ENCODE results near the gene NOX5. TPM values are rescaled to one million over a fixed set of nuclear protein-coding genes. Genes with fewer than 3 reads are reported as not detected.
"Not testable (repeated sequence)": the region's sequence is repeated elsewhere in the genome, so short reads cannot be mapped to it uniquely, and the experiment has no call there.

NOX5 gene
- total RNA-seq, 1 experiment from 2014 or later, result 339 TPM

DNA sequence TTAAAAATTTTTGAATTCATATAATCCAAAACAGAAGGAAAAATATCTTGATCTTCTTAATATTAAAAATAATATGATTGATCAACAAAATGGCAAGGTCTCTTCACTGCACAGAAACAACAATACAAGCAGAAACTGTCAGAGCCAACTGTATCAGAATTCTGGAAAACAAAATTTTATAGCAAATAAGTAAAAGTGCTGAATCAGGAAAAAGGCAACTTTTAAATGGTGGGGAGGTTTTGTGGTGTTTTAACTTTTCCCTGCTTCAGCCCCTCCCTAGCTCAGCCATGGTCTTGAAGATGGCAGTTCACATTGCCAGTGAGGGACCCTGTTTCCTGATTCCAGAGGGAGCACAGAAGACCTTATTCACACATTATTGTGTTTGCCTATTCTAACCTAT, 46.5 kb upstream of the NOX5 start:
- ChIA-PET CTCF (no interaction called here), POLR2A (ENCODE audit: unreplicated experiment) (no interaction called here)
- TF ChIP-seq EZH2phosphoT487 (IDR thresholded peaks at IDR 0.05; ENCODE audit: borderline replicate concordance, low read length), result no peak
- no peak for DNase-seq
- H3K36me3 ChIP-seq (ENCODE audit: low read depth, low read length), result no peaks in the 10 kb centered on the region
- no peaks in the 10 kb centered on the region for H3F3A ChIP-seq (ENCODE audit: low read length, unreplicated experiment)
- peaks cover 11% of the 10 kb centered on the region for H3K9me3 ChIP-seq (ENCODE audit: low read length)
- H2AFZ ChIP-seq (ENCODE audit: low read length), result no peak overlapping the region
- no peak overlapping the region for H3K4me2 ChIP-seq (ENCODE audit: low read length)
- no peak overlapping the region for H3K27ac ChIP-seq (ENCODE audit: low read length)
- no TSS peak for BruUV-seq (replicated peaks)
- no peaks in the 10 kb centered on the region for H4K20me1 ChIP-seq (ENCODE audit: low read length)
- no peak overlapping the region for H3K4me3 ChIP-seq (ENCODE audit: low read length)
- no peak overlapping the region for H3K9ac ChIP-seq (ENCODE audit: low read length)
- intact Hi-C loops (cut with micrococcal nuclease), result no loop called here
- no peaks in the 10 kb centered on the region for H3K4me1 ChIP-seq (ENCODE audit: insufficient read depth, low read length)
- no peaks in the 10 kb centered on the region for H3K9me2 ChIP-seq (replicated peaks; ENCODE audit: low read length)
- no peaks in the 10 kb centered on the region for H3K27me3 ChIP-seq (ENCODE audit: low read length)
- ATAC-seq, result no peak
- no peaks in the 10 kb centered on the region for H3K79me2 ChIP-seq (ENCODE audit: low read length)

DNA sequence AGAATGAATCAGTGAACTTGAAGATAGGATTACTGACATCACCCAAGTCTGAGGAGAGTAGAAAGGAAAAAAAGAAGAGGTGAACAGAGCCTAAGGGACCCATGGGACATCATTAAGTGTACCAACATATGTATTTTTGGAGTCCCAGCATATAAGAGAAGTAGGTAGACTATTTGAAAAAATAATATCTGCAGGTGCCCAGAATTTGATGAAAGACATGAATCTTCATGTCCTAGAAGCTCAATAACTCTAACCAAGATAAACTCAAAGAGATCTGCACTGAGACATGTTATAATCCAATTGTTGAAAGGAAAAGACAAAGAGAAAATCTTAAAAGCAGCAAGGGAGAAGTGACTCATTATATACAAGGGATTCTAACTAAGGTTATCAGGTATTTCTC, 45.2 kb upstream of the NOX5 start:
- no peaks in the 10 kb centered on the region for H4K20me1 ChIP-seq (ENCODE audit: low read length)
- CTCF ChIA-PET, result no interaction called here
- H3K4me2 ChIP-seq (ENCODE audit: low read length), result no peak overlapping the region
- H3K27ac ChIP-seq (ENCODE audit: low read length), result no peak overlapping the region
- H3K4me3 ChIP-seq (ENCODE audit: low read length), result no peak overlapping the region
- H3K4me1 ChIP-seq (ENCODE audit: insufficient read depth, low read length), result no peaks in the 10 kb centered on the region
- ATAC-seq (no peak), DNase-seq (no peak)
- no peaks in the 10 kb centered on the region for H3K9me2 ChIP-seq (replicated peaks; ENCODE audit: low read length)
- BruUV-seq (replicated peaks), result no TSS peak
- H3K27me3 ChIP-seq (ENCODE audit: low read length), result no peaks in the 10 kb centered on the region
- no peaks in the 10 kb centered on the region for H3F3A ChIP-seq (ENCODE audit: low read length, unreplicated experiment)
- H2AFZ ChIP-seq (ENCODE audit: low read length), result no peak overlapping the region
- intact Hi-C loops (cut with micrococcal nuclease), result no loop called here
- POLR2A ChIA-PET (ENCODE audit: unreplicated experiment), result no interaction called here
- no peaks in the 10 kb centered on the region for H3K36me3 ChIP-seq (ENCODE audit: low read depth, low read length)
- TF ChIP-seq EZH2phosphoT487 (IDR thresholded peaks at IDR 0.05; ENCODE audit: borderline replicate concordance, low read length) (no peak), EZH2 (IDR thresholded peaks at IDR 0.05; ENCODE audit: low read length, unreplicated experiment) (no peak)
- TF ChIP-seq, protein P1, sequence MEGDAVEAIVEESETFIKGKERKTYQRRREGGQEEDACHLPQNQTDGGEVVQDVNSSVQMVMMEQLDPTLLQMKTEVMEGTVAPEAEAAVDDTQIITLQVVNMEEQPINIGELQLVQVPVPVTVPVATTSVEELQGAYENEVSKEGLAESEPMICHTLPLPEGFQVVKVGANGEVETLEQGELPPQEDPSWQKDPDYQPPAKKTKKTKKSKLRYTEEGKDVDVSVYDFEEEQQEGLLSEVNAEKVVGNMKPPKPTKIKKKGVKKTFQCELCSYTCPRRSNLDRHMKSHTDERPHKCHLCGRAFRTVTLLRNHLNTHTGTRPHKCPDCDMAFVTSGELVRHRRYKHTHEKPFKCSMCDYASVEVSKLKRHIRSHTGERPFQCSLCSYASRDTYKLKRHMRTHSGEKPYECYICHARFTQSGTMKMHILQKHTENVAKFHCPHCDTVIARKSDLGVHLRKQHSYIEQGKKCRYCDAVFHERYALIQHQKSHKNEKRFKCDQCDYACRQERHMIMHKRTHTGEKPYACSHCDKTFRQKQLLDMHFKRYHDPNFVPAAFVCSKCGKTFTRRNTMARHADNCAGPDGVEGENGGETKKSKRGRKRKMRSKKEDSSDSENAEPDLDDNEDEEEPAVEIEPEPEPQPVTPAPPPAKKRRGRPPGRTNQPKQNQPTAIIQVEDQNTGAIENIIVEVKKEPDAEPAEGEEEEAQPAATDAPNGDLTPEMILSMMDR (conservative IDR thresholded peaks at IDR 0.05; ENCODE audit: low read depth, low read length), result no peak
- no peak overlapping the region for H3K9ac ChIP-seq (ENCODE audit: low read length)
- H3K9me3 ChIP-seq (ENCODE audit: low read length), result peaks cover 11% of the 10 kb centered on the region
- no peaks in the 10 kb centered on the region for H3K79me2 ChIP-seq (ENCODE audit: low read length)

DNA sequence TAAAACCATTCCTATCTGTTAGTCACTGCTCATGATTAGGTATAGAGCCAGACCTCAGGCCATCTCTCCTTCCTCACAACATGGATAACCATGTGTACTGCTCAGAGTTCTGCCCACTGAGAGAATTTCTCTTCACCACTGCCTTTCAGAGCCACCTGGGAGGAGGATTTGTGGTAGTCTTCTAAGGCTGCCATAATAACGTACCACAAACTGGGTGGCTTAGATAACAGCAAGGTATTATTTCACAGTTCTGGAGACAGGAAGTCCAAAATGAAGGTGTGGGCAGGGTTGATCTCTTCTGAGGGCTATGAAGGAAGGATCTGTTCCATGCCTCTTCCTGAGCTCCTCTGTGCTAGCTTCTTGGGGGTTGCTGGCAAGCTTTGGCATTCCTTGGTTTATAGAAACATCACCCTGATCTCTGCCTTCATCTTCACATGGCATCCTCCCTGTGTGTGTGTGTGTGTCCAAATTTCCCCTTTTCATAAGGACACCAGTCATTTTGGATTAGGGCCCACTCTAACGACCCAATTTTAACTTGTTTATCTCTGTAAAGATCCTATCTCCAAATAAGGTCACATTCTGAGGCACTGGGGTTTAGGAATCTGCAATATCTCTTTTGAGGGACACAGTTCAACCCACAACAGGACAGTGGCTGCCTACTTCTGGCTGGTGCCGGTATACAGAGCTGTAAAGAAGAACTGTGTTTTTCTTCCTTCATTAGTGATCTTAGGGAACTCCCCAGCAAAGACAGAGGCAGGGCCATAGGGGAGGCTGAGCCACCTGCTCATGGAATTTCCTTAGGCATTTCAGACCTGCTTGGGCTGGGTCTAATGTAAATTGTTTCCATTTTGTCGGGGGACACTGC, 42.1 kb upstream of the NOX5 start:
- no peak overlapping the region for H3K4me2 ChIP-seq (ENCODE audit: low read length)
- intact Hi-C loops (cut with micrococcal nuclease), result no loop called here
- DNase-seq, result no peak
- CTCF ChIA-PET, result no interaction called here
- H3K4me3 ChIP-seq (ENCODE audit: low read length), result no peak overlapping the region
- no TSS peak for BruUV-seq (replicated peaks)
- H3K36me3 ChIP-seq (ENCODE audit: low read depth, low read length), result no peaks in the 10 kb centered on the region
- peaks cover 11% of the 10 kb centered on the region for H3K9me3 ChIP-seq (ENCODE audit: low read length)
- no peaks in the 10 kb centered on the region for H3K79me2 ChIP-seq (ENCODE audit: low read length)
- H3K27ac ChIP-seq (ENCODE audit: low read length), result no peak overlapping the region
- no peak overlapping the region for H2AFZ ChIP-seq (ENCODE audit: low read length)
- no peaks in the 10 kb centered on the region for H3F3A ChIP-seq (ENCODE audit: low read length, unreplicated experiment)
- no peaks in the 10 kb centered on the region for H3K4me1 ChIP-seq (ENCODE audit: insufficient read depth, low read length)
- POLR2A ChIA-PET (ENCODE audit: unreplicated experiment), result no interaction called here
- H4K20me1 ChIP-seq (ENCODE audit: low read length), result no peaks in the 10 kb centered on the region
- no peaks in the 10 kb centered on the region for H3K27me3 ChIP-seq (ENCODE audit: low read length)
- no peak overlapping the region for H3K9ac ChIP-seq (ENCODE audit: low read length)
- TF ChIP-seq EZH2 (IDR thresholded peaks at IDR 0.05; ENCODE audit: low read length, unreplicated experiment), result no peak
- no peak for TF ChIP-seq EZH2phosphoT487 (IDR thresholded peaks at IDR 0.05; ENCODE audit: borderline replicate concordance, low read length)
- TF ChIP-seq, protein P1 (conservative IDR thresholded peaks at IDR 0.05; ENCODE audit: low read depth, low read length), result no peak
- ATAC-seq, result no peak
- no peaks in the 10 kb centered on the region for H3K9me2 ChIP-seq (replicated peaks; ENCODE audit: low read length)

DNA sequence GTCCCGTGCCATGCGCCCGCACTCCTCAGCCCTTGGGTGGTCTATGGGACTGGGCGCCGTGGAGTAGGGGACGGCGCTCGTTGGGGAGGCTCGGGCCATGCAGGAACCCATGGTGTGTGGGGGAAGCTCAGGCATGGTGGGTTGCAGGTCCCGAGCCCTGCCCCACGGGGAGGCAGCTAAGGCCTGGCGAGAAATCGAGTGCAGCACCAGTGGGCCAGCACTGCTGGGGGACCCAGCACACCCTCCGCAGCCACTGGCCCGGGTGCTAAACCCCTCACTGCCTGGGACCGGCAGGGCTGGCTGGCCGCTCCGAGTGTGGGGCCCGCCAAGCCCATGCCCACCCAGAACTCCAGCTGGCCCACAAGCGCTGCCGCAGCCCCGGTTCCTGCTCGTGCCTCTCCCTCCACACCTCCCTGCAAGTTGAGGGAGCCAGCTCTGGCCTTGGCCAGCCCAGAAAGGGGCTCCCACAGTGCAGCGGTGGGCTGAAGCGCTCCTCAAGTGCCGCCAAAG, 38.8 kb upstream of the NOX5 start:
- intact Hi-C loops (cut with micrococcal nuclease); DNase-seq; BruUV-seq (replicated peaks): not testable (repeated sequence)

DNA sequence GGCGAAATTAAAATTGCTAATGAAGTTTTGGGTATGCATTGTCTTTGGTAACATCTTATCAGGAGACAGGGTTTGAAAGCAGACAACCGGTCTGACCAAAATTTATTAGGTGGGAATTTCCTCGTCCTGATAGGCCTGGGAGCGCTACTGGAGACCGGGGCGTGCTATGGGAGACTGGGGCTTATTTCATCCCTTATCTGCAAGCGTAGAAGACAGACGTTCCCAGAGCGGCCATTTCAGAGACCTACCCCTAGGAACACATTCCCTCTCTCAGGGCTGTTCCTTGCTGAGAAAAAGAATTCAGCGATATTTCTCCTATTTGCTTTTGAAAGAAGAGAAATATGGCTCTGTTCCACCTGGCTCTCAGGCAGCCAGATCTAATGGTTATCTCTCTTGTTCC, 37.1 kb upstream of the NOX5 start:
- H3K9me2 ChIP-seq (replicated peaks; ENCODE audit: low read length); H3K4me1 ChIP-seq (ENCODE audit: insufficient read depth, low read length); H3K9ac ChIP-seq (ENCODE audit: low read length); H3K4me2 ChIP-seq (ENCODE audit: low read length); DNase-seq; H3F3A ChIP-seq (ENCODE audit: low read length, unreplicated experiment); intact Hi-C loops (cut with micrococcal nuclease); H3K79me2 ChIP-seq (ENCODE audit: low read length); H3K9me3 ChIP-seq (ENCODE audit: low read length); CTCF ChIA-PET; H2AFZ ChIP-seq (ENCODE audit: low read length); BruUV-seq (replicated peaks); H4K20me1 ChIP-seq (ENCODE audit: low read length); ATAC-seq; H3K27ac ChIP-seq (ENCODE audit: low read length); H3K4me3 ChIP-seq (ENCODE audit: low read length); H3K27me3 ChIP-seq (ENCODE audit: low read length); H3K36me3 ChIP-seq (ENCODE audit: low read depth, low read length); POLR2A ChIA-PET (ENCODE audit: unreplicated experiment): not testable (repeated sequence)

More for the DNA sequence above, 38.8 kb upstream of the NOX5 start:
- H3K4me1 ChIP-seq (ENCODE audit: insufficient read depth, low read length); H3K9me2 ChIP-seq (replicated peaks; ENCODE audit: low read length); H3K27ac ChIP-seq (ENCODE audit: low read length); ATAC-seq; H3K27me3 ChIP-seq (ENCODE audit: low read length); H3K36me3 ChIP-seq (ENCODE audit: low read depth, low read length); H3F3A ChIP-seq (ENCODE audit: low read length, unreplicated experiment); H3K9me3 ChIP-seq (ENCODE audit: low read length); H3K79me2 ChIP-seq (ENCODE audit: low read length); H3K9ac ChIP-seq (ENCODE audit: low read length); CTCF ChIA-PET; H3K4me2 ChIP-seq (ENCODE audit: low read length); H3K4me3 ChIP-seq (ENCODE audit: low read length); H2AFZ ChIP-seq (ENCODE audit: low read length); H4K20me1 ChIP-seq (ENCODE audit: low read length); POLR2A ChIA-PET (ENCODE audit: unreplicated experiment): not testable (repeated sequence)

Measured in PC-3 (cell line).